Hematopoietic multipotent progenitor cell treated with erythropoietin and hydrocortisone succinate and interleukin-3 and kit ligand, for 8 days (in vitro differentiated cells): ENCODE data around the gene MYO9B.
"Not testable (repeated sequence)": the region's sequence is repeated elsewhere in the genome, so short reads cannot be mapped to it uniquely, and the experiment has no call there.

ENCODE experiments used
- DNase-seq: peaks from one replicate; pipeline ENCODE4 v3.0.0-alpha.2; 2015

Gene MYO9B

GRCh38 chr19:17094694-17095093, 19.1 kb downstream of the MYO9B start:
- not testable (repeated sequence) for DNase-seq

GRCh38 chr19:17095141-17095919, 19.8 kb downstream of the MYO9B start:
- DNase-seq: no peak

- peak; percentile 47 for DNase-seq
These were observed 22.1 kb downstream of the MYO9B start for GRCh38 chr19:17097593-17098126.

- DNase-seq: no peak
These were observed 22.7 kb downstream of the MYO9B start for GRCh38 chr19:17098326-17098725.

- DNase-seq: no peak
These were observed 26.4 kb downstream of the MYO9B start for GRCh38 chr19:17101686-17102628.

GRCh38 chr19:17103177-17103576, 27.6 kb downstream of the MYO9B start:
- peak; percentile 56 for DNase-seq

GRCh38 chr19:17104679-17105078, 29.1 kb downstream of the MYO9B start:
- no peak for DNase-seq

GRCh38 chr19:17105556-17105955, 30.0 kb downstream of the MYO9B start:
- DNase-seq: no peak

- DNase-seq: not testable (repeated sequence)
These were observed 31.4 kb downstream of the MYO9B start for GRCh38 chr19:17106964-17107363.

- DNase-seq: no peak
These were observed 32.2 kb downstream of the MYO9B start for GRCh38 chr19:17107546-17108452.

GRCh38 chr19:17108453-17108784, 32.8 kb downstream of the MYO9B start:
- DNase-seq: no peak

GRCh38 chr19:17109300-17109699, 33.7 kb downstream of the MYO9B start:
- no peak for DNase-seq

GRCh38 chr19:17109962-17110598, 34.5 kb downstream of the MYO9B start:
- peak; percentile 21 for DNase-seq

GRCh38 chr19:17110599-17110966, 35.0 kb downstream of the MYO9B start:
- DNase-seq: no peak

GRCh38 chr19:17111766-17112165, 36.2 kb downstream of the MYO9B start:
- no peak for DNase-seq

GRCh38 chr19:17112271-17112670, 36.7 kb downstream of the MYO9B start:
- DNase-seq: no peak

- no peak for DNase-seq
These were observed 37.1 kb downstream of the MYO9B start for GRCh38 chr19:17112700-17113099.

GRCh38 chr19:17113127-17113785, 37.7 kb downstream of the MYO9B start:
- DNase-seq: no peak

- DNase-seq: no peak
These were observed 38.8 kb downstream of the MYO9B start for GRCh38 chr19:17114414-17114831.

GRCh38 chr19:17116996-17117702, 41.6 kb downstream of the MYO9B start:
- DNase-seq: no peak

- no peak for DNase-seq
These were observed 43.4 kb downstream of the MYO9B start for GRCh38 chr19:17118957-17119356.
